Thyroid gland (tissue), 4 donors: ENCODE measurements around the gene BICD2. TPM values are rescaled to one million over a fixed set of nuclear protein-coding genes. Genes with fewer than 3 reads are reported as not detected.

ENCODE experiments used
- DNase-seq, 2 donors: peaks; one replicate each; pipeline ENCODE4 v3.0.0-alpha.2; 2019
- H3K27ac ChIP-seq, 3 donors: fragments of 200-600 bp; sonication (generic); 1 replicate in 2 of 3; 2 replicates in 1 of 3; pipeline ENCODE4 v1.5.1; 2016 to 2019; ENCODE audit warnings: mild to moderate bottlenecking in 1 of 3, moderate library complexity in 1 of 3
- H3K27me3 ChIP-seq: fragments of 200-600 bp; sonication (generic); one replicate; pipeline ENCODE4 v1.5.1; 2019
- H3K36me3 ChIP-seq, 2 donors: fragments of 200-600 bp; sonication (generic); one replicate each; pipeline ENCODE4 v1.5.1; 2016 to 2019
- H3K4me1 ChIP-seq, 2 donors: fragments of 200-600 bp; sonication (generic); one replicate each; pipeline ENCODE4 v1.5.1; 2017 to 2019
- H3K4me3 ChIP-seq, 3 donors: fragments of 200-600 bp; sonication (generic); replicated peaks in 1 of 3; 1 replicate in 2 of 3; 2 replicates in 1 of 3; pipeline ENCODE4 v1.5.1; 2016; ENCODE audit warnings: mild to moderate bottlenecking in 1 of 3
- H3K9me3 ChIP-seq: fragments of 200-600 bp; sonication (generic); one replicate; pipeline ENCODE4 v1.5.1; 2017
- POLR2A ChIP-seq, 2 donors: fragments of 450-650 bp; IDR thresholded peaks; one replicate each; pipeline ENCODE4 v1.6.1; 2017; ENCODE audit warnings: antibody characterized with exemption in 2 of 2, mild to moderate bottlenecking in 2 of 2, moderate library complexity in 1 of 2
- WGBS, 2 donors: methylation state at CpG; one replicate each; pipeline ENCODE4 v1.1.5; 2017; 5-methylcytosine and 5-hydroxymethylcytosine counted together
- intact Hi-C: fragments of 100-400 bp; cut with DNase I; formaldehyde crosslinking; loops from one replicate; pipeline ENCODE4 v1.15.1; 2023
- total RNA-seq, 4 donors: library from RNA; depleted of rRNA; stranded (reverse); fragments of >200 nt; gene quantifications; one replicate each; pipeline ENCODE4 v1.2.3, GENCODE V29; 2016
- TF ChIP-seq, protein P1 (sequence below), 6 experiments: fragments of 200-600 bp in 3 of 6; fragments of 450-650 bp in 3 of 6; sonication (generic) in 3 of 6; IDR thresholded peaks; one replicate each; pipeline ENCODE4 v1.5.1; 2016 to 2019; ENCODE audit warnings: antibody characterized with exemption in 6 of 6, mild to moderate bottlenecking in 2 of 6, inconsistent platforms in 1 of 6, moderate library complexity in 1 of 6

BICD2 gene
- total RNA-seq, 4 donors from 2014 or later, result 26.1 to 33.3 (median 28.2) TPM

DNA sequence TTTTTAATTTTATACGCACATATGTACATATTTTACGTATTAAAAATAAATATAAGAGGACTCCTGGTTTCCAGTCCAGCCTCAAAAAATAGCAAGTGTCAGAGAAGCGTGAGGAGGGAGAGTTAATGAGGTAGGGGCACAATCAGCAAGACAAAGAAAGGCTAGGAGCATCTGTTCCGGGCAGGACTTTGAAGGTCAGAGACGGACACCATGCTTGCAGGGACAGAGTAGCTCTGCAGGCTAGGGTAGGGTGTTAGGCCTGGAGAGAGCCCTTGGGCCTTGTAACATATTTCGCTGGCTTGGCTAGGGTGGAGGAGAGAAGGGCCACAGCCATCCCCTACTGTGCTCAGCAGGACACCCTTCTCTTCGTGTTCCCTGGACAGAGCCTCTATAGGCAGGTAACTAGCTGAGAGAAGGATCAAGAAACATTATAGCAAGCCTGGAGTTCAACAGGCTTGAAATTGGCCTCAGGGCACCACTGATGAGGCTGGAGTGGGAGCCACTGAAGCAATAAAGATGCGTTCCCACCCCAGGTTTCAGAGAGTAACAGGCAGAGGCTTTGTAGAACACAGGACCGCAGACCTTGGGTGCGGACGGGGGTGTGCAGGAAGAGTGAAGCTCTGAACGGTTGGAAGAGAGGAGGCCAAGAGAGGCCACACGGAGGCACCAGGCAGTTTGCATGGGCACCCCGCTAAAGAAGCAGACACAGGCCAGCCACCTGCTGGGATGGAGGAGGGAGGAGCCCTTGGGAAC, 85.0 kb downstream of the BICD2 start:
- DNase-seq, result no peak
- no peak for TF ChIP-seq POLR2A (IDR thresholded peaks at IDR 0.05)
- TF ChIP-seq, protein P1, sequence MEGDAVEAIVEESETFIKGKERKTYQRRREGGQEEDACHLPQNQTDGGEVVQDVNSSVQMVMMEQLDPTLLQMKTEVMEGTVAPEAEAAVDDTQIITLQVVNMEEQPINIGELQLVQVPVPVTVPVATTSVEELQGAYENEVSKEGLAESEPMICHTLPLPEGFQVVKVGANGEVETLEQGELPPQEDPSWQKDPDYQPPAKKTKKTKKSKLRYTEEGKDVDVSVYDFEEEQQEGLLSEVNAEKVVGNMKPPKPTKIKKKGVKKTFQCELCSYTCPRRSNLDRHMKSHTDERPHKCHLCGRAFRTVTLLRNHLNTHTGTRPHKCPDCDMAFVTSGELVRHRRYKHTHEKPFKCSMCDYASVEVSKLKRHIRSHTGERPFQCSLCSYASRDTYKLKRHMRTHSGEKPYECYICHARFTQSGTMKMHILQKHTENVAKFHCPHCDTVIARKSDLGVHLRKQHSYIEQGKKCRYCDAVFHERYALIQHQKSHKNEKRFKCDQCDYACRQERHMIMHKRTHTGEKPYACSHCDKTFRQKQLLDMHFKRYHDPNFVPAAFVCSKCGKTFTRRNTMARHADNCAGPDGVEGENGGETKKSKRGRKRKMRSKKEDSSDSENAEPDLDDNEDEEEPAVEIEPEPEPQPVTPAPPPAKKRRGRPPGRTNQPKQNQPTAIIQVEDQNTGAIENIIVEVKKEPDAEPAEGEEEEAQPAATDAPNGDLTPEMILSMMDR (IDR thresholded peaks at IDR 0.05), result no peak
- Histone ChIP-seq H3K4me3 (no peak overlapping the region), H3K27ac (no peak overlapping the region), H3K27me3 (no peaks in the 10 kb centered on the region), H3K36me3 (no peaks in the 10 kb centered on the region), H3K9me3 (no peaks in the 10 kb centered on the region), H3K4me1 (no peaks in the 10 kb centered on the region)
- WGBS, 2 donors, result 81% methylated on average over 13 to 14 of the region's 14 CpGs
- intact Hi-C loops, result no loop called here

DNA sequence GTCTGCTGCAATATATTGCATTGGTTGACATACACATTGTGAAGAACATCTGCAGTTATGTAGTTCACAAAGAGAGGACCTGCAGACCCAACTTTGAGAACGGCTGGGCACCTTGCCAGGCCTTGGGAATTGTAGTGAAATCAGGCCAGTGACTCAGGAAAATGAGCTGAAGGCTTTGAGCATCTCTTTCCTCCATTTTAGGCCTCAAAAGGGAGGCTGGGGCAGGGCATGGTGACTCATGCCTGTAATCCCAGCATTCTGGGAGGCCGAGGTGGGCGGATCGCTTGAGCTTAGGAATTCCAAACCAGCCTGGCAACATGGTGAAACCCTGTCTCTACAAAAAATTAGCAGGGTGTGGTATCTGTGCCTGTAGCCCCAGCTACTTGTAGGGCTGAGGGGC, 93.3 kb downstream of the BICD2 start:
- 71 to 86% methylated on average over 2 to 4 of the region's 4 CpGs for WGBS, 2 donors
- Histone ChIP-seq H3K36me3 (no peaks in the 10 kb centered on the region), H3K4me3 (no peak overlapping the region), H3K9me3 (no peaks in the 10 kb centered on the region), H3K27ac (no peak overlapping the region), H3K27me3 (no peaks in the 10 kb centered on the region), H3K4me1 (peaks cover 12 to 17% of the 10 kb centered on the region in 2 donors)
- intact Hi-C loops, result no loop called here
- DNase-seq, result peak; percentile 21 to 36
- TF ChIP-seq, protein P1 (IDR thresholded peaks at IDR 0.05), result no peak
- no peak for TF ChIP-seq POLR2A (IDR thresholded peaks at IDR 0.05)

DNA sequence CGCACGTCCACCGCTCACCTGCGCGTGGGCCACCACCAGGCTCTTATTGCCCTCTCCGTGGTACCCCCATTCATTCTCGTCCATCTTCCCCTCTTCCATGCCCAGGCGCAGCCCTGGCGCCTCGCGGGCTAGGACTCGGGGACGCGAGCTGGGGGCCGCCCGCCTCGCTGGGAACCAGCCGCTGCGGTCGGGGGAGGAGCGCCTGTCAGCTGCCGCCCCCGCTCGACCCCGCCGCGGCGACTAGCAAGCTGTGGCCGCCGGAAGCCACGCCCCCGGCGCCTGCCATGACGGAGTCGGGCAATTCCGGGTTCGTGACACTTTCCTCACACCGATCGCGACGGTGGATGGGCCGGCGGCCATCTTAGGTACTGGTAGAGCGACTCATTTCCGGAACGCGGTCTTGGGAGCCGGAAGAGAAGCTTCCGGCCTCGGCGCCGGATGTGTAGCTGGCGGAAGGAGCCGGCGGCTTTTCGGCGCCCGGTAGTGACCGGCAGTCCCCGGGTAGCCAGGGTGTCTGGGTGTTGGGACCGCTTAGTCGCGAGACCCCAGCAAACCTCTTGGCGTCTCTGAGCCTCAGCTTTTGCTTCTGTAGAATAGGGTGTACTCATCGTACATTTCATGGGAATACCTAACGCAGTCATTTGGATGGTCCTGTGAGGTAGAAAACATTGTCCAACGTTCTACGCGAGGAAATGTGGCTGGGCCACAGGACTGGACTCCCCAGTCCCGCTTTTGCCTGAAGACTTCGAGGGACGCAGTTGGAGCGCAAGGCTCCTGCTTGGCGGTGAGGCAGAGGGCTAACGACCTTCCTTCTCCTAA, 94.5 kb downstream of the BICD2 start, which contains the start of gene IPPK:
Gene IPPK (minus strand): TSS at position 242 of the 819 bp plus-strand sequence. CDS start 143 bp downstream, at position 99.
- 1 to 2% methylated on average over 24 to 36 of the region's 75 CpGs for WGBS, 2 donors
- Histone ChIP-seq H3K27ac (peak within 1 kb of the TSS; percentile 29 to 76 (median 73)), H3K36me3 (no peaks in the 10 kb centered on the region), H3K27me3 (no peaks in the 10 kb centered on the region), H3K4me3 (peak within 1 kb of the TSS; percentile 69 to 94 (median 90)), H3K4me1 (peaks cover 12 to 20% of the 10 kb centered on the region in 2 donors), H3K9me3 (no peaks in the 10 kb centered on the region)
- DNase-seq, result peak; percentile 99
- TF ChIP-seq POLR2A (IDR thresholded peaks at IDR 0.05), result peak in 1 of 2 donors; percentile 71
- TF ChIP-seq, protein P1 (IDR thresholded peaks at IDR 0.05), result no peak
- intact Hi-C loops, result loop anchor here (5.0 kb wide), 1 partner anchor 97 kb away; no protein-coding TSS in a partner anchor

DNA sequence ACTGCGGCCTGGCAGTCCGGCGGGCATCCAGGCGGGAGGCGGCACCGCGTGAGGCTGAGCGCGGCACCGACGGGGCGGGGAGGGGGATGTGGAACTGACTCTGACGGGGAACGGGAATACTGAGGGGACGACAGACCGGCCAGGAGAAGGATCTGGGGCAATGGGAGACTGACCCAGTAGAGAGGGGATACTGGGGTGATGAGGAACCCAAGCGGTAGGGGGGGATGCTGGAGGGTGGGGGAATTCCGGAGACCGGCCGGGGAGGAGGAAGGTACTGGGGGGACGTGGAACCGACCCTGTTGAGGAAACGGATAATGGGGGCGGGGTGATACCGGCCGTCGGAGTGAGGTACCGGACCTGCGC, 95.1 kb downstream of the BICD2 start:
- peak; percentile 16 to 29 for DNase-seq
- H3K27ac ChIP-seq, result peak overlapping the region in 2 of 3 donors; percentile 73 to 76

More for the DNA sequence above, 95.1 kb downstream of the BICD2 start:
- no peaks in the 10 kb centered on the region for H3K9me3 ChIP-seq
- no peaks in the 10 kb centered on the region for H3K36me3 ChIP-seq
- H3K4me1 ChIP-seq, result peaks cover 12 to 26% of the 10 kb centered on the region in 2 donors
- intact Hi-C loops, result loop anchor here (5.0 kb wide), 1 partner anchor 98 kb away; no protein-coding TSS in a partner anchor
- TF ChIP-seq POLR2A (IDR thresholded peaks at IDR 0.05), result no peak
- TF ChIP-seq, protein P1 (IDR thresholded peaks at IDR 0.05), result no peak
- WGBS, 2 donors, result 1 to 3% methylated on average over 17 to 28 of the region's 29 CpGs
- no peaks in the 10 kb centered on the region for H3K27me3 ChIP-seq
- peak overlapping the region; percentile 69 to 94 (median 90) for H3K4me3 ChIP-seq
